ENCODE measurements around the gene LMAN2L. TPM values are rescaled to one million over a fixed set of nuclear protein-coding genes. Genes with fewer than 3 reads are reported as not detected.

LMAN2L gene
- total and polyA plus RNA-seq, 12 donors: 11.0 to 31.4 (median 18.8) TPM

DNA sequence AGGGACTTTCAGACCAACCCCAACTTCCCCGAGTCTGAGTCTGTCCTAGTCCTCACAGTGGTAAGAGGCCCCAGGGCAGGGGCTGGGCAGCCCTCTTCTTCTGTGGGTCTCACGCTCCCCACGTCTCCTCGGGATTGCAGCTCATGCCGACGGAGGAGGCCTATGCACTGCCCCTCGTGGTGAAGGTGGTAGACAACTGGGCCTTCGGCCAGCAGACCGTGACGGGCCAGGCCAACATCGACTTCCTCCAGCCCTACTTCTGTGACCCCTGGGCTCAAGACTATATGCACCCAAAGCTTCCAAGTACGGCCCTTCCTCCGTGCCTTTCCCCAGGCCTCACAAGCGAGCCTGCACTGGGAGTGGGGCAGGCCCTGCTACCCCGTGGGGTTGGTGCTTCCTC is 44.3 kb downstream of the LMAN2L start:
- Histone ChIP-seq H3K9me3 (no peaks in the 10 kb centered on the region), H3K36me3 (no peaks in the 10 kb centered on the region), H3K4me1 (no peaks in the 10 kb centered on the region), H3K27me3 (no peaks in the 10 kb centered on the region), H3K4me3 (no peak overlapping the region), H3K27ac (no peak overlapping the region)
- ATAC-seq (no peak), DNase-seq (no peak)
- intact Hi-C loops (cut with DNase I): no loop called here
- TF ChIP-seq, protein P1, sequence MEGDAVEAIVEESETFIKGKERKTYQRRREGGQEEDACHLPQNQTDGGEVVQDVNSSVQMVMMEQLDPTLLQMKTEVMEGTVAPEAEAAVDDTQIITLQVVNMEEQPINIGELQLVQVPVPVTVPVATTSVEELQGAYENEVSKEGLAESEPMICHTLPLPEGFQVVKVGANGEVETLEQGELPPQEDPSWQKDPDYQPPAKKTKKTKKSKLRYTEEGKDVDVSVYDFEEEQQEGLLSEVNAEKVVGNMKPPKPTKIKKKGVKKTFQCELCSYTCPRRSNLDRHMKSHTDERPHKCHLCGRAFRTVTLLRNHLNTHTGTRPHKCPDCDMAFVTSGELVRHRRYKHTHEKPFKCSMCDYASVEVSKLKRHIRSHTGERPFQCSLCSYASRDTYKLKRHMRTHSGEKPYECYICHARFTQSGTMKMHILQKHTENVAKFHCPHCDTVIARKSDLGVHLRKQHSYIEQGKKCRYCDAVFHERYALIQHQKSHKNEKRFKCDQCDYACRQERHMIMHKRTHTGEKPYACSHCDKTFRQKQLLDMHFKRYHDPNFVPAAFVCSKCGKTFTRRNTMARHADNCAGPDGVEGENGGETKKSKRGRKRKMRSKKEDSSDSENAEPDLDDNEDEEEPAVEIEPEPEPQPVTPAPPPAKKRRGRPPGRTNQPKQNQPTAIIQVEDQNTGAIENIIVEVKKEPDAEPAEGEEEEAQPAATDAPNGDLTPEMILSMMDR (IDR thresholded peaks at IDR 0.05): no peak
- WGBS, 2 donors: 82 to 83% methylated on average over 15 of the region's 15 CpGs

DNA sequence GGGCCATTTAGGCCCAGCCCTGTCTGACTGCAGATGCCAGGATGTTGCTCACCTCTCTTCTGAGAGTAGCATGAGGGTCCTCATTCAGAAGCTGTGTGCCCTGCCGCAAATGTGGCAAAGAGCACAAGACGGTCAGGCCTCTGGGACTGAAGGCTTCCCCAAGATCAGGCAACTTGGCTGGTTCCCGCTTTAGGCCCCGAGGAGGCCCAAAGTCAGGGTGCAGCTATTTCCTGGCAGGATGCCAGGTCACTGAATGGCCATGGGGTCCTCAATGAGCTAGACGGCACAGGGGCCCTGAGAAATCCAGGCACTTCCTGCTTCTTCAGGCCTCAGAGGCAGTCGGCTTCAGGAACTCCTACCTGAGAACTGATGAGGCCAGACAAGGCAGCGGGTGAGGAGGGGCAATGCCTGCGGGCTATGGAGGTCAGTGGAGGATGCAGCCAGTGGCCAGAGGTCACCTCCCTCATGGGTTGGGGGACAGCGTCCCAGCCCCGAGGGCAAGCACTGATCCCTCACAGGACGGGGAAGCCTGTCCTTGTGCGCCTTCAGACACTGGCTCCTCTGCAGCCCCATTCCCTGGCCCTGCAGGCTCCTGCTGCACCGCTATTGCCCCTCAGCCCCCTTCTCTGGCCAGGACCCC is 44.9 kb downstream of the LMAN2L start:
- H3K4me3 ChIP-seq: no peak overlapping the region
- H3K4me1 ChIP-seq: no peaks in the 10 kb centered on the region
- DNase-seq (no peak), ATAC-seq (peak in 1 of 8 donors; percentile 8)
- TF ChIP-seq, protein P1 (IDR thresholded peaks at IDR 0.05): no peak
- H3K36me3 ChIP-seq: no peaks in the 10 kb centered on the region
- H3K27ac ChIP-seq: no peak overlapping the region
- 84 to 88% methylated on average over 13 of the region's 13 CpGs for WGBS, 2 donors
- intact Hi-C loops (cut with DNase I): no loop called here
- no peaks in the 10 kb centered on the region for H3K9me3 ChIP-seq
- no peaks in the 10 kb centered on the region for H3K27me3 ChIP-seq

DNA sequence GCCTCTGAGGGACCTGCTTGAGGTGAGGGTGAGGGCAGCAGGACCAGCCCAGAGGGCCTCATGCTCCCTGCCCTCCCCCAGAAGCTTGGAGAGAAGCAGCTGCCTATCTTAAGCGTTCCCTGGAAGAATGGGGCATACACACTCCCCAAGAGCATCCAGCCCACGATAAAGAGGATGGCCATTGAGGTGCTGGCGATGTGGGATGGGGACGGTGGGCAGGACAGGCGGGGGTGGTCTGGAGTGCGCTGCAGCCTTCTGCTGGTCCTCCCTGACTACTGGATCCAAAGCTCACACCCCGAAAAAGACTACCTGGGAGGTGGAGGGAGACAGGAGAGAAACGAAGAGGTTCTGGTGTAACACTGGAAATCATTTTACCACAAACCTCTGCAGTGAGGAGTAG is 45.6 kb downstream of the LMAN2L start:
- H3K27me3 ChIP-seq: no peaks in the 10 kb centered on the region
- H3K4me1 ChIP-seq: no peaks in the 10 kb centered on the region
- DNase-seq (no peak), ATAC-seq (no peak)
- H3K4me3 ChIP-seq: no peak overlapping the region
- H3K9me3 ChIP-seq: no peaks in the 10 kb centered on the region
- TF ChIP-seq, protein P1 (IDR thresholded peaks at IDR 0.05): no peak
- H3K27ac ChIP-seq: no peak overlapping the region
- no peaks in the 10 kb centered on the region for H3K36me3 ChIP-seq
- intact Hi-C loops (cut with DNase I): no loop called here
- WGBS, 2 donors: 91% methylated on average over 8 of the region's 8 CpGs

DNA sequence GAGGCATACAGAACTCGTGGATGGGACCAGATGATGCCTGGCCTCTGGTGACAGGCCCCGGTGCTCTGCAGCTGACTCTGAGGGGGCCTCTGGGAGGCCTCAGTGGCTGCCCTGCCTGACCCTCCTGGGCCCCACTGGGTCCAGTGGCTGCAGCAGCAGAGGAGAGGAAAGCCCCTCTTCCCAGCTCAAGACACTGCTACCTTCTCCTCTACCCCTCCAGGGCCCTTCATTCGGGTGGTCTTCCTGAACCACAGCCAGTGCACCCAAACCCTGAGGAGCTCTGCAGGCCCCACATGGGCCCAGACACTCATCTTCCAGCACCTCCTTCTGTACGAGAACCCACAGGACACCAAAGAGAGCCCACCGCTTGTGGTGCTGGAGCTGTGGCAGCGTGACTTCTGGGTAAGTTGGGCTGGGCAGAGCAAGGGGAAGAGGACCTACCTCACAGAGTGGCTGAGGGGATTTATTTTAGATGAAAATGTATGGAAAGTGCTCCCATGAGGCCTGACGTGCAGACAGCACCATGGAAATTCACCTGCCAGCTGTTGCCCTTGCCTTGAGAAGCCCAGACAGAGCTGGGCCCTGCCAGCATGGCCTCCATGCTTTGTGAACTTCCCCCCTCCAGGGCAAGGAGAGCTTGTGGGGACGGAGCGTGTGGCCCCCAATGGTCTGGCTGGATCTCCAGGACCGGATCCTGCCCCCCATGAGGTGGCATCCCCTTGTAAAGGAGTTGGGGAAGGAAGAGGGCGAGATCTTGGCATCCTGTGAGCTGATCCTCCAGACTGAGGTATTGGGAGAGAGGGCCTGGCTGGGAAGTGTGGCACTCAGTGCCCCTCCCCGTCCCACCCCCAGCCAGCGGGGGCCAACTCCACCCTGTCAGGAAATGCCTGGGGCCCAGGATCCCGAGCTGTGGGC is 46.3 kb downstream of the LMAN2L start:
- ATAC-seq (no peak), DNase-seq (no peak)
- Histone ChIP-seq H3K9me3 (no peaks in the 10 kb centered on the region), H3K36me3 (no peaks in the 10 kb centered on the region), H3K27me3 (no peaks in the 10 kb centered on the region), H3K4me1 (no peaks in the 10 kb centered on the region), H3K4me3 (no peak overlapping the region), H3K27ac (no peak overlapping the region)
- intact Hi-C loops (cut with DNase I): no loop called here
- 82 to 88% methylated on average over 14 of the region's 14 CpGs for WGBS, 2 donors
- TF ChIP-seq, protein P1 (IDR thresholded peaks at IDR 0.05): no peak

Data from heart right ventricle (tissue), 16 donors.